Measurements from ENCODE around the gene RNF220. TPM values are rescaled to one million over a fixed set of nuclear protein-coding genes. Genes with fewer than 3 reads are reported as not detected.
A peak's percentile ranks its signal among the peaks of the same experiment; 100 is the strongest.

The RNF220 gene
- total and polyA plus RNA-seq, 9 of the 15 experiments (the other 6 are each of a cell fraction or from before 2014, with no cell fraction given), result 5.1 to 117 (median 66.9) TPM

DNA sequence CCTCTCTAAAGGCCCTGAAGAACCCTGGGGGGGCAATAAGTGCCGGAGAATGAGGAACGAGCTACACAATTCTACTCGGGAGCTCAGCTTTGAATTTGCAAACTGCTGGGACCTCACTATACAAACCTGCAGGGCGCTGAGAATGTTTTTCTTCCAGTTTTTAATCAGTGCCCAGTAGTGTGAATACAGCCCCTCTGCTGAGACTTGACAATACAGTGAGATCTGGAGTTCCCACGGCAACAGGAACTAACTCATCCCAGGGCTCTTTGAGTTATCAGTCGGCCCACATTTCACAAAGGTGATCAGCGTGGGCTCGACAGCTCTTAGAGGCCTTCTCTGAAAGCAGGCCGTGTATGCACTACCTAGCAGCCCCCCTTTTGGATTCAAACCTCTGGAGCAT is 227.5 kb downstream of the RNF220 start (continued):
- TF ChIP-seq XRCC5 (IDR thresholded peaks at IDR 0.05; ENCODE audit: low read depth, low read length), result no peak
- TF ChIP-seq SRSF9 (IDR thresholded peaks at IDR 0.05; ENCODE audit: borderline replicate concordance, low read depth, low read length), result no peak
- no peak for TF ChIP-seq POLR2A (conservative IDR thresholded peaks at IDR 0.05)
- no peak for TF ChIP-seq TCF7 (IDR thresholded peaks at IDR 0.05; ENCODE audit: borderline replicate concordance)
- no peak for TF ChIP-seq MED1 (CRISPR knock-in tag; IDR thresholded peaks at IDR 0.05; ENCODE audit: borderline replicate concordance)
- no peak for TF ChIP-seq CLOCK (CRISPR knock-in tag; IDR thresholded peaks at IDR 0.05; ENCODE audit: borderline replicate concordance)
- TF ChIP-seq ZBTB40 (IDR thresholded peaks at IDR 0.05), result peak; percentile 41; the same call in 1 of the 2 replicates
- TF ChIP-seq ZBTB40 (CRISPR knock-in tag; IDR thresholded peaks at IDR 0.05), result no peak
- no peak; the same call in 1 of the 2 replicates for TF ChIP-seq GTF2F1 (IDR thresholded peaks at IDR 0.05; ENCODE audit: low read depth, low read length)
- TF ChIP-seq, protein P1, sequence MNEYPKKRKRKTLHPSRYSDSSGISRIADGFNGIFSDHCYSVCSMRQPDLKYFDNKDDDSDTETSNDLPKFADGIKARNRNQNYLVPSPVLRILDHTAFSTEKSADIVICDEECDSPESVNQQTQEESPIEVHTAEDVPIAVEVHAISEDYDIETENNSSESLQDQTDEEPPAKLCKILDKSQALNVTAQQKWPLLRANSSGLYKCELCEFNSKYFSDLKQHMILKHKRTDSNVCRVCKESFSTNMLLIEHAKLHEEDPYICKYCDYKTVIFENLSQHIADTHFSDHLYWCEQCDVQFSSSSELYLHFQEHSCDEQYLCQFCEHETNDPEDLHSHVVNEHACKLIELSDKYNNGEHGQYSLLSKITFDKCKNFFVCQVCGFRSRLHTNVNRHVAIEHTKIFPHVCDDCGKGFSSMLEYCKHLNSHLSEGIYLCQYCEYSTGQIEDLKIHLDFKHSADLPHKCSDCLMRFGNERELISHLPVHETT (CRISPR knock-in tag; conservative IDR thresholded peaks at IDR 0.05 in 1 of 2, IDR thresholded peaks at IDR 0.05 in 1 of 2), result no peak
- no peak for TF ChIP-seq ZNF274 (IDR thresholded peaks at IDR 0.05; ENCODE audit: borderline replicate concordance, low read depth, low read length)
- peak; percentile 22; the same call in 1 of the 2 replicates for TF ChIP-seq BMI1 (IDR thresholded peaks at IDR 0.05; ENCODE audit: low read length)
- no peak for TF ChIP-seq MEF2A (IDR thresholded peaks at IDR 0.05; ENCODE audit: control insufficient read depth, low read depth, low read length)
- TF ChIP-seq, protein P2, sequence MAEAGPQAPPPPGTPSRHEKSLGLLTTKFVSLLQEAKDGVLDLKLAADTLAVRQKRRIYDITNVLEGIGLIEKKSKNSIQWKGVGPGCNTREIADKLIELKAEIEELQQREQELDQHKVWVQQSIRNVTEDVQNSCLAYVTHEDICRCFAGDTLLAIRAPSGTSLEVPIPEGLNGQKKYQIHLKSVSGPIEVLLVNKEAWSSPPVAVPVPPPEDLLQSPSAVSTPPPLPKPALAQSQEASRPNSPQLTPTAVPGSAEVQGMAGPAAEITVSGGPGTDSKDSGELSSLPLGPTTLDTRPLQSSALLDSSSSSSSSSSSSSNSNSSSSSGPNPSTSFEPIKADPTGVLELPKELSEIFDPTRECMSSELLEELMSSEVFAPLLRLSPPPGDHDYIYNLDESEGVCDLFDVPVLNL (CRISPR knock-in tag; IDR thresholded peaks at IDR 0.05; ENCODE audit: low read depth), result no peak
- no peak for TF ChIP-seq BCOR (IDR thresholded peaks at IDR 0.05)

Data from K562 (cell line).